Neuron (in vitro differentiated cells): ENCODE measurements around the gene RAP1GDS1.
"Not testable (repeated sequence)": the region's sequence is repeated elsewhere in the genome, so short reads cannot be mapped to it uniquely, and the experiment has no call there.

ENCODE experiments used
- H2AFZ ChIP-seq: one replicate; pipeline ENCODE4 v1.6.1; 2013; ENCODE audit warnings: low read depth, mild to moderate bottlenecking, inconsistent platforms, low read length, moderate library complexity
- H3K27me3 ChIP-seq: one replicate; pipeline ENCODE4 v1.6.1; 2013; ENCODE audit warnings: low read length; ENCODE audit not compliant: insufficient read depth
- H3K36me3 ChIP-seq: one replicate; pipeline ENCODE4 v1.6.1; 2013; ENCODE audit warnings: low read length; ENCODE audit not compliant: insufficient read depth
- H3K4me1 ChIP-seq: one replicate; pipeline ENCODE4 v1.6.1; 2013; ENCODE audit warnings: low read length; ENCODE audit not compliant: insufficient read depth
- H3K4me3 ChIP-seq: 2 replicates; pipeline ENCODE4 v1.5.1; 2013; ENCODE audit warnings: mild to moderate bottlenecking, low read length, moderate library complexity
- H3K9me3 ChIP-seq: one replicate; pipeline ENCODE4 v1.6.1; 2013; ENCODE audit warnings: low read length

RAP1GDS1 gene

DNA sequence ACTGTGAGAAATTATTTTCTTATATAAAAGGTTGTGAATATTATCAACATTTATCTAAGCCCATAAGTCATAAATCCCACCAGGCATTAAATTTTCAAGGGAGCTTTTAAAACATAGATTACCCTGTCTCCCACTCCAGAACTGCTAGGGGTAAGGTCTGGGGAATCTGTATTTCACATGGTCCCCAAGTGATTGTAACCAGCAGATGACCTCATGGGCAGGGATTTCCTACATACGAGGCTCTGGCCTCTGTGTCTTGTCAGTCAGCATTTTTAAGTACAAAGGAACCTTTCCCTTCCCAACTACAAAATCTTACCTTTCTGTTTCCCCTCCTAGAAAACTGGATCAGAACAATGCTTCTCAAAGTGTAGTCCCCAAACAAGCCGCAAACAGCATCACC is 208.6 kb downstream of the RAP1GDS1 start:
- Histone ChIP-seq H3K9me3 (no peaks in the 10 kb centered on the region), H3K4me1 (peaks cover 6% of the 10 kb centered on the region)

DNA sequence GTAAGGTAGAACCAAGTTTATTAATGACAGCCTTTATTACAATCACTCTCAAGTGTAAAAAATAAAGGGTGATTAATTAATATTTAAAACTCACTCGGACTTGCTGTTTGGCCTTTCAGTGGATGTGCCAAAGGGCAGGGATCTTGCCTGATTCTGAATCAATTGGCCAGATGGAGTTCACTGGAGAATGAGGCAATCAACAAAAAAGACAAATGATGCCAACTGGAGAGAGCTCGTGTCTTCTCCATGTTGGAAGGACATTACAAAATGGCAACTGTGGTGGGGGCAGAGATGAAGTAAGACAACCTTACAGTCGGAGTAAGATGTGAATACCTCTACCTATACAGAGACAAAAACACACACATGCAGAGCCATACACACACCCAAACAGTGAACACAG is 209.2 kb downstream of the RAP1GDS1 start:
- peaks cover 6% of the 10 kb centered on the region for H3K4me1 ChIP-seq
- H3K27me3 ChIP-seq: no peaks in the 10 kb centered on the region
- no peaks in the 10 kb centered on the region for H3K9me3 ChIP-seq
- no peak overlapping the region for H2AFZ ChIP-seq
- H3K4me3 ChIP-seq: no peak overlapping the region
- peaks cover 22% of the 10 kb centered on the region for H3K36me3 ChIP-seq

More for the DNA sequence above, 208.6 kb downstream of the RAP1GDS1 start:
- no peaks in the 10 kb centered on the region for H3K27me3 ChIP-seq
- no peak overlapping the region for H2AFZ ChIP-seq
- H3K36me3 ChIP-seq: peaks cover 22% of the 10 kb centered on the region
- no peak overlapping the region for H3K4me3 ChIP-seq

DNA sequence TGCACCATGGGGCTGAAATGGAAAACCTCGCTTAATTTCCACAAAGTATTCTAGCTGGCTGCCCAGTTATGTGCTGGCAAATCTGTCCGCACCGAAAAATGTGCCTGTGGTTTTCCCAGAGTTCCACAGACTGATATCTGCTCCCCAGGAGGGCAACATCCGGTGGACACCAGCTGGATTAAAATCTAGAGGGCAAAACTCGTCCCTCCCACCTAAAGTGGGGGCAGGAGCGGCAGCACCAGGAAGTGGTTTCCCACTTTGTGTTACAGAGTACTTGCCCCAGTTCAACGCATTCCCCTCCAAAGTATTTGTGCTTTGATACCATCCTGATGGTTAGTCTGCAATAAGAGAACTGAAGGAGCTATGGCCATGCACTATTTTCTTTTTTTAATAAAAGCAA is 209.6 kb downstream of the RAP1GDS1 start:
- Histone ChIP-seq H3K4me3 (no peak overlapping the region), H3K27me3 (no peaks in the 10 kb centered on the region), H3K9me3 (no peaks in the 10 kb centered on the region), H3K36me3 (peaks cover 22% of the 10 kb centered on the region), H2AFZ (no peak overlapping the region), H3K4me1 (peaks cover 6% of the 10 kb centered on the region)

DNA sequence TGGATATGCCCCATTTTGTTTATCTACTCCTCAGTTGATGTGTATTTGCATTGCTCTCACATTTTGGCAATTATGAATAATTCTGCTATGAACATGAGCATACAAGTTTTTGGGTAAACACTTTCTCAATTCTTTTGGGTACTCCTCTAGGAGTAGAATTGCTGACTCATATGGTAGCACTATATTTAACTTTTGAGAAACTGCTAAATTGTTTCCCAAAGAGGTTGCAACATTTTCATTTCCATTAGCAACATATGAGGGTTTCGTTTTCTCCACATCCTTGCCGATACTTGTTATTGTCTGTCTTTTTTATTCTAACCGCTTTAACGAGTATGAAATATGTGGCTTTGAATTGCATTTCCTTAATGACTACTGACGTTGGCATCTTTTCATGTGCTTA is 211.9 kb downstream of the RAP1GDS1 start:
- Histone ChIP-seq H3K4me3 (no peak overlapping the region), H3K9me3 (no peaks in the 10 kb centered on the region), H3K27me3 (no peaks in the 10 kb centered on the region), H3K4me1 (peaks cover 6% of the 10 kb centered on the region), H2AFZ (no peak overlapping the region), H3K36me3 (peaks cover 23% of the 10 kb centered on the region)

DNA sequence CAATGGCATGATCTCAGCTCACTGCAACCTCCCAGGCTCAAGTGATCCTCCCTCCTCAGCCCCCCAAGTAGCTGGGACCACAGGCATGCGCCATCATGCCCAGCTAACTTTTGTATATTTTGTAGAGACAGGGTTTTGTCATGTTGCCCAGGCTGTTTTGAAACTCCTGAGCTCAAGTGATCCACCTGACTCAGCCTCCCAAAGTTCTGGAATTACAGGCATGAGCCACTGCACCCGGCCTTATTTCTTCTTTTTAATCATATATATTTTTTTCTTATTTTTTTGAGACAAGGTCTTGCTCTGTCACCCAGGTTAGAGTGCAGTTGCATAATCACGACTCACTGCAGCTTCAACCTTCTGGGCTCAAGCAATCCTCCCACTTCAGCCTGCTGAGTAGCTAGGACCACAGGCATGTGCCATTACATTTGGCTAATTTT is 213.2 kb downstream of the RAP1GDS1 start:
- Histone ChIP-seq H3K9me3 (no peaks in the 10 kb centered on the region), H2AFZ (no peak overlapping the region), H3K36me3 (peaks cover 26% of the 10 kb centered on the region), H3K4me3 (no peak overlapping the region), H3K27me3 (no peaks in the 10 kb centered on the region), H3K4me1 (no peaks in the 10 kb centered on the region)

DNA sequence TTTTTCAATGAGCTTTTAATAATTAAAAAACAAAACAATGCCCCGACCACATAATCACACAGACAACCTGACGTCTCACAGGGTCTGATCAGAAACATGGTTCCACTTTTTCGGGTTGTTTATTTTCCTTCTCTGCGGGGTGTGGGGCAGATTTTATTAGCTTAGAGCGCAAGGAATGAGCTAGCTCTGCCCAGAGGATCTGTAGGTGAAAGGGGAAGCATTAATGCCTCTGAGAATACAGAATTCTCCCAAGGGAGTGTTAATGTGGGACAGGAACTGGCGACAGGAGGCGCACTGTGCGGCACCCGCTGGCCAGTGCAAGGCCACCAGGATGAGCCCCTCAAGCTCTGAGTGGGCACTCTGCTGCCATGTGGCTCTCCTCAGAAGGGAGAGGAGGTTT is 215.7 kb downstream of the RAP1GDS1 start:
- H3K4me3 ChIP-seq: no peak overlapping the region
- H3K27me3 ChIP-seq: no peaks in the 10 kb centered on the region
- no peak overlapping the region for H2AFZ ChIP-seq
- H3K4me1 ChIP-seq: no peaks in the 10 kb centered on the region
- peaks cover 15% of the 10 kb centered on the region for H3K36me3 ChIP-seq
- no peaks in the 10 kb centered on the region for H3K9me3 ChIP-seq

DNA sequence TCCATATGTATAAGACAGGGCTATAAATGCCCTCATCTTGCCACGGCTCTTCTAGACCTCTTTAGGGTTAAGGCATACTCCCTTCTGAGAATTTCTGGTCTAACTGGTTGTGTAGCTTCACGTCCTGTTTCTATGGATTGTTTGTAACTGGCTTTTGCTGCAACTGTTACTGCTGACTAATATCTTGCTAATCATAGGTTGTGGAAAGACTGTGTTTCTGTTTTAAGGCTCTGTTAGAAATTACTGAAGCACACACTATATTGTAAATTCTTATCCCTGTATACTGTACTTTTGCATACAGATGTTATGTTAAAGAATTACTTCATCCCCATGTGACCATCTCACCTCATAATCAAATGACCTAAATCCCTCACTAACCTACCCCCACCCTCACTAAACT is 218.4 kb downstream of the RAP1GDS1 start:
- not testable (repeated sequence) for H3K4me1 ChIP-seq, H3K4me3 ChIP-seq, H3K27me3 ChIP-seq, H2AFZ ChIP-seq, H3K36me3 ChIP-seq, H3K9me3 ChIP-seq

DNA sequence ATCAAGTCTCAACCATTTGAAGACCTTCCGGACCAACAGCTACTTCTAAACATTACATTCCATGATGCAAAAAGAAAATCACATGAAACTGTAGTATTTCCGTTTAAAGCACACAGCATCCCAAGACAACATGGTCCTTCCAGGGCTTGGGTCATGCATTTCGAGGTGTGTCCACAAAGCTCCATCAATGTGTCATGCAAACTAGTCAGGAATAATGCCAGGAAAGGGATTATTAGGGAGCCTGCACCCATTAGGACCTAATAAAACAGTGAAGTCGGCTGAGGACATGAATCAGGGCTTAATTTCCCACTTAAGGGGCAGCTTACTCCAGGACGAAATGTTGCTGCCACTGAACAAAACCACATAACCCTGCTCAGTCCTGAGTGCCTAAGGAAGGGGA is 219.4 kb downstream of the RAP1GDS1 start:
- H3K27me3 ChIP-seq: no peaks in the 10 kb centered on the region
- no peaks in the 10 kb centered on the region for H3K9me3 ChIP-seq
- no peaks in the 10 kb centered on the region for H3K4me1 ChIP-seq
- H3K36me3 ChIP-seq: peaks cover 4% of the 10 kb centered on the region
- H3K4me3 ChIP-seq: no peak overlapping the region
- no peak overlapping the region for H2AFZ ChIP-seq

DNA sequence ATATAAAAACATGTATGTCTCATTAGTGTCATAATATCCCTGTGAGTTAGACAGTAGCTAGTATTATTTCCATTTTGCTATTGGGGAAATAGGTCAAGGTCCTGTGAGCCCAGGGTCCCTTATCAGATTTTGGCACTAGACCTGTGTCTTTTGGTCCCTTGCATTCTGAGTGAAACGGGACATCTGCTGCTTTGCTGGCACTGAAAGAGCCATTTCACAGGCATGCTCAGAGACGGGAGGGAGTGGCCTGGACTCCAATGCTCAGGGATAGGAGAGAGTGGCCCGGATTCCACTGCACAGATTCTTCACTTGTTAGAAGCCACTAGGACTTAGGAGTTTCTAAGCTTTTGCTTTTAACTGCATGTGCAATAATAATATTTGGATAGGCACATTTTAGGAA is 220.0 kb downstream of the RAP1GDS1 start:
- Histone ChIP-seq H3K4me1 (no peaks in the 10 kb centered on the region), H3K9me3 (no peaks in the 10 kb centered on the region), H3K27me3 (no peaks in the 10 kb centered on the region), H2AFZ (no peak overlapping the region), H3K36me3 (peaks cover 6% of the 10 kb centered on the region), H3K4me3 (no peak overlapping the region)

DNA sequence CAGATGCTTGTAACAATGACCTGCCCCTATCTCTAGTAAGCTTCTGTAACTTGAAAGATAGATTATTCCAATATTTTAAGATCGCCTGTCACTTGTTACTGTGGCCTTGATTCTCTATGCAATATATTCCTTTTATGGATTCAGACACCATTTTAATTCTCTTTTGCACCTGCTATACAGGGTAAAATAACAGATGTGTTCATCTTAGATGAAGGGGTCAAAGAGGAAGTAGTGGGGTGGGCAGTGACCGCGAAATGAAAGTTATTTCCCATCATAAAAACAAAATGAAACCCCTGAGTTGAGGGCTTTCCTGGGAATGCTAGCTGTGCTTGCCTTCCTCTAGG is 221.3 kb downstream of the RAP1GDS1 start:
- Histone ChIP-seq H3K27me3 (no peaks in the 10 kb centered on the region), H2AFZ (no peak overlapping the region), H3K4me3 (no peak overlapping the region), H3K4me1 (no peaks in the 10 kb centered on the region), H3K9me3 (no peaks in the 10 kb centered on the region), H3K36me3 (peaks cover 6% of the 10 kb centered on the region)

DNA sequence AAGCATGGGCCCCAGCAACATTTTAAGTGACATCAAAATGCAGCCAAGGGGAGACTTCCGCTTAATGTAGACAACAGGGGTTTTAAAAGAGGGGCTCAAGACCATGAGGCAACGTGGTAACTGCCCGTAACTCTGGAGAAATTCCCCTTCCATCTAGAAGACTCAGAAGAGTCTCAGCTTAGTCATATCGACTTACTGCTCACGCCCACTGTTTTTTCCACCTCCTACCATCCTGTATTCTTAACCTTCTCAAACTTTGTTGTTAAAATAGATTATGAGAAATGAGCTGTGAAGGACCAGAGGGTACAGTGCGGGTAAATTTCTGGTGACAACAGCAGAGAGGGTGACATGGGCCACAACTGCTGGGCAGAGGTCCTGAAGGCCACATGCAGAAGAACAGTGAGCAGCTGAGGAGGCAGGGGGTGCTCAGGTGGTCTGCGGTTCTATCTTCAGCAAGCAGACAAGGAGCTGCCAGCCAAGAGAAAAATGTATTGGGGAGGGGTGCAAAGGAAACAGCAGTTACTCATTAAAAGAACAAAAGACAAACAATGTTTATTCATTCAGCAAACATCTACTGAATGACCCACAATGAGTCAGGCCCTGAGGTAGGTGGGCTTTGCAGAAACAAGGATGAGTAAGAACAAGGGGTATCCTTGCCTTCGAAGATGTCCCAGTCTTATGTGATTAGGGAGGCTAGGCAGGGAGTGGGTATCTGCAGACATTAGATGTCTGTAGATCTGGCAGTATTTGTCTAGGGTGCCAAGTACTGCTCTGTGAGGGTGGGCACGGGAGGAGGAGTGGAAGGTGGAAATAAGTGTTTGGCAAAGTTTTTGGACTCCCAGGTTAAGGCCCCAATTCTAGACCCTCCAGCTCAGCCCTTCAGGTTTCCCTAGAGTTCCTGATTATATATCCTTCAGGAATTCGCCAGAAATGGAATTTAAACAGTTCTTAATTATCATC is 221.9 kb downstream of the RAP1GDS1 start:
- H3K4me3 ChIP-seq: no peak overlapping the region
- no peak overlapping the region for H2AFZ ChIP-seq
- H3K4me1 ChIP-seq: no peaks in the 10 kb centered on the region
- H3K27me3 ChIP-seq: no peaks in the 10 kb centered on the region
- no peaks in the 10 kb centered on the region for H3K9me3 ChIP-seq
- H3K36me3 ChIP-seq: peaks cover 3% of the 10 kb centered on the region

DNA sequence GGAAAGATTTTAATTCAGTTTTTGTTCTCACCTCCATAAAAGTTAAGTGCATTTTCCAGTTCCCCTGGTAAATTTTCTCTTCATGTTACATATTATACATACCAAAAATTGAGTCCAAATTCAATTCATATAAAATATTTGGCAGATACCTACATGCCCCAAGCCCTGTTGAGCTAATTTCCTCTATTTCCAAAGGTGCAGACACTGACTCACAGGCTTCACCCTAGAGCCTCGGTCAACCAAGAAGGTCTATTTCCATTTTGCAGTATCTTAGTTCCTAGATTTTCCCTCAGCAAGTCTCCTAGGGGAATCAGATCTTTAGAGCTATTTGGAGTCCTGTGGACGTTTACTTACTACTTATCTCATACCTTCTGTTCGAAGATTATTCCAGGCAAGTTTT is 222.8 kb downstream of the RAP1GDS1 start:
- H3K4me1 ChIP-seq: no peaks in the 10 kb centered on the region

DNA sequence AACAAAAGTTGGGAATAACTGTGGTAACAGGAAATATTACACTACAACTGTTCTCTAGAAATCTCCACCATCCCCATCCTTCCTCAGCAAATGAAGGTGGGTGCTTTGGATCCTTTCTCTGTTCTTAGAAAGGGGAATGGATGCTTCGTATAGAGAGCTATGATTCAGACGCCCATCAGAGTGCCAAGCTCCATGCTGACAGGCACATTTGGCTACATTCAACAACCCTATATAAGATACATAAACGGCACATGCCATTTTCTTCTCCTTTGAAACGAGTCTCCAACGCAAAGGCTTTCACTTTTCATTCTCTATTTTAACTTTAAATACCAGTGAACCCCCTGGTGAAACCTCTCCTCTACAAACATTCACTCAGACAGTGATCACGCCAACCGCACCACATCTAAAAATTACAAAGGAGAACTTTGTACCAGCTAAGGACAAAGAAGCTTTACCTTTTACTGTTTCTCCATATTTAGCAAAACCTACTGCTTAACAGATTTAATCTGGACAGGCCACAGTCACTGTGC is 224.7 kb downstream of the RAP1GDS1 start:
- Histone ChIP-seq H2AFZ (no peak overlapping the region), H3K36me3 (peaks cover 2% of the 10 kb centered on the region), H3K4me3 (no peak overlapping the region), H3K4me1 (no peaks in the 10 kb centered on the region), H3K9me3 (no peaks in the 10 kb centered on the region), H3K27me3 (no peaks in the 10 kb centered on the region)

More for the DNA sequence above, 222.8 kb downstream of the RAP1GDS1 start:
- Histone ChIP-seq H3K36me3 (peaks cover 2% of the 10 kb centered on the region), H3K4me3 (no peak overlapping the region), H3K9me3 (no peaks in the 10 kb centered on the region), H3K27me3 (no peaks in the 10 kb centered on the region), H2AFZ (no peak overlapping the region)
